Measurements from ENCODE around the gene LTBP2.

Gene LTBP2

GRCh38 chr14:74611650-74612349 is at the start of gene LTBP2:
Gene LTBP2, minus strand, starts transcription at chr14:74612237. Its CDS starts 293 bp downstream, at chr14:74611944.
- peak; percentile 50 for DNase-seq (ENCODE audit: low read depth)

- DNase-seq (ENCODE audit: low read depth), result no peak
Observed at GRCh38 chr14:74660863-74661262, 48.8 kb upstream of the LTBP2 start.

GRCh38 chr14:74660167-74660566 is 48.1 kb upstream of the LTBP2 start:
- no peak for DNase-seq (ENCODE audit: low read depth)

- peak; percentile 88 for DNase-seq (ENCODE audit: low read depth)
Observed at GRCh38 chr14:74658535-74659131, 46.6 kb upstream of the LTBP2 start.

GRCh38 chr14:74656964-74657363 is 44.9 kb upstream of the LTBP2 start:
- DNase-seq (ENCODE audit: low read depth), result no peak

- peak; percentile 86 for DNase-seq (ENCODE audit: low read depth)
Observed at GRCh38 chr14:74655599-74656395, 43.8 kb upstream of the LTBP2 start.

GRCh38 chr14:74654931-74655330 is 42.9 kb upstream of the LTBP2 start:
- no peak for DNase-seq (ENCODE audit: low read depth)

- DNase-seq (ENCODE audit: low read depth), result peak; percentile 70
Observed at GRCh38 chr14:74653386-74654138, 41.5 kb upstream of the LTBP2 start.

- peak; percentile 67 for DNase-seq (ENCODE audit: low read depth)
Observed at GRCh38 chr14:74652541-74652940, 40.5 kb upstream of the LTBP2 start.

GRCh38 chr14:74650927-74651686 is 39.1 kb upstream of the LTBP2 start:
- no peak for DNase-seq (ENCODE audit: low read depth)

GRCh38 chr14:74649673-74650072 is 37.6 kb upstream of the LTBP2 start:
- peak; percentile 78 for DNase-seq (ENCODE audit: low read depth)

- no peak for DNase-seq (ENCODE audit: low read depth)
Observed at GRCh38 chr14:74649167-74649566, 37.1 kb upstream of the LTBP2 start.

- DNase-seq (ENCODE audit: low read depth), result no peak
Observed at GRCh38 chr14:74648601-74649000, 36.6 kb upstream of the LTBP2 start.

- peak; percentile 65 for DNase-seq (ENCODE audit: low read depth)
Observed at GRCh38 chr14:74647678-74648461, 35.8 kb upstream of the LTBP2 start.

GRCh38 chr14:74647061-74647677 is 35.1 kb upstream of the LTBP2 start:
- peak; percentile 59 for DNase-seq (ENCODE audit: low read depth)

- DNase-seq (ENCODE audit: low read depth), result no peak
Observed at GRCh38 chr14:74645756-74646470, 33.9 kb upstream of the LTBP2 start.

- DNase-seq (ENCODE audit: low read depth), result no peak
Observed at GRCh38 chr14:74645244-74645643, 33.2 kb upstream of the LTBP2 start.

- no peak for DNase-seq (ENCODE audit: low read depth)
Observed at GRCh38 chr14:74641601-74642391, 29.8 kb upstream of the LTBP2 start.

GRCh38 chr14:74638966-74639365 is 26.9 kb upstream of the LTBP2 start:
- no peak for DNase-seq (ENCODE audit: low read depth)

All from EH (cell line).